Activated CD4-positive, CD25-positive, alpha-beta regulatory T cell treated with anti-CD3 and anti-CD28 coated beads, Interleukin-2, amount 50 U/mL, for 24 hours (primary cell): Measurements from ENCODE around the gene PALD1.

Experiments
- ATAC-seq, 2 donors: fragments of 150-1000 bp; cut with Tn5 transposase; one replicate each; pipeline ENCODE4 v1.10.0; 2021; ENCODE audit warnings: mild to moderate bottlenecking in 1 of 2, moderate library complexity in 1 of 2

PALD1 gene

DNA sequence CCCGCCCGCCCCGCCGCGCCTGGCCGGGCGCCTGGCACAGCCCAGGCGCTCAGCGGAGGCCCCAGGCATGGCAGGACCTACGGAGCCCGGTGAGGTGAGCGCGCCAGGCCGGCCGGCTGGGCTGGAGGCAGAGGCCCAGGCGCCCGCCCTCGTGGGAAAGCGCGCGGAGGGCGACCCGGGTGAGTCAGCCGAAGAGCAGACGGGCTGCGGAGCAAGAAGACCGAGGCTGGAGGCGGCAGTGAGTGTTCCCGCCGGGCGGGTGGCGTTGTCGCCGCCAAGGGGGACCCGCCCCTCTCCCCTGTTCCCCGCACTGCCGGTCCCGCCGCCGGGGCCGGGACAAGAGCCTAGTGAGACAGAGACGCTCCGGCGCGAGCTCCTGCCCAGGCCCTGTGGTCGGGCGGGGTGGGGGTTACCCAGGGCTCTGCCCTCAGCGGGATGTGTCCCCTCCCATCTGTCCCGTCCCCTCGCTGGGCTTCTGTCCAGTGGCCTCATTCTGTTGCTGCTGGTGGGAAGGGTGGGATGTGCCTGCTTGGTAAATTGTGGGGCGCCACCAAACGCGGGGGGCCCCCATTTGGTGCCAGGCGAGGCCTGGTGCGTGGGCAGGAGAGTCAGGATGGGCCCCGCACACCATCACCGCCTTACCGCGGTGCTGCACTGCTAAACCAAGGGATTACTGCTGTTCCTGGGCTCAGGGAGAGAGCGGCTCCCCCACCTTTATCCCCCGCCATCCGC lies 20.1 kb upstream of the PALD1 start:
- peak; percentile 70 to 76 for ATAC-seq

DNA sequence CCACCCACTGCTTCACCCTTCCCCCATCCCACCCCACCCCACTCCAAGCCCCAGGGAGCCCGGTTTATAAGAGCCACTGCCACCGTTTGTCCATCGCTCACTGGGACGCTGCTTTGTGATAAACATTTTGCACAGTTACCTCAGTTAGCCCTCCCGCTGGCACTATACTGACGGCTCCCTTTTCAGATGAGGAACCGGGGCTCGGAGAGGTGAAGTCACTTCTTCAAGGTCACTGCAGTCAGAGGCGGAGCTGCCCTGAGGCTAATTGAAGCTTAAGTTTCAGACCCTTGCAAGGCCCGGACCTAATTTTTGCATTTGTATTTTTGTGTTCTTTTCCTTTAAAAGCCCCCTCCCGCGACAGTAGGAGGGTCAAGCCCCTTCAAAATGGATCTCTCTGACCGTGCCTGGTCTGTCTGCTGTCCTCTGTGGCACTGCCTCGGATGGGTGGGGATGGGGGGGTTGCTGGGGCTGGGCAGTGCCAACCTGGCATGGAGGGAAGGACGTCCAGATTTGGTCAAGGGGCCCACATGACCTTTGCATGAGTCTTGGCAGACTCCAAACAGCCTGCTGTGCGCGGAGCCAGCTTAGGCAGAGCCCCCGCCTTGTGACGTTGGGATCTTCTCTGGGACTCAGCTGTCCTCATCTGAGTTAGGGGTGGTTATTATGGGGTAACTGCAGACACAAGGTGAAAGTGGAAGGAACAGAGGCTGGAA lies 19.4 kb upstream of the PALD1 start:
- ATAC-seq = no peak

DNA sequence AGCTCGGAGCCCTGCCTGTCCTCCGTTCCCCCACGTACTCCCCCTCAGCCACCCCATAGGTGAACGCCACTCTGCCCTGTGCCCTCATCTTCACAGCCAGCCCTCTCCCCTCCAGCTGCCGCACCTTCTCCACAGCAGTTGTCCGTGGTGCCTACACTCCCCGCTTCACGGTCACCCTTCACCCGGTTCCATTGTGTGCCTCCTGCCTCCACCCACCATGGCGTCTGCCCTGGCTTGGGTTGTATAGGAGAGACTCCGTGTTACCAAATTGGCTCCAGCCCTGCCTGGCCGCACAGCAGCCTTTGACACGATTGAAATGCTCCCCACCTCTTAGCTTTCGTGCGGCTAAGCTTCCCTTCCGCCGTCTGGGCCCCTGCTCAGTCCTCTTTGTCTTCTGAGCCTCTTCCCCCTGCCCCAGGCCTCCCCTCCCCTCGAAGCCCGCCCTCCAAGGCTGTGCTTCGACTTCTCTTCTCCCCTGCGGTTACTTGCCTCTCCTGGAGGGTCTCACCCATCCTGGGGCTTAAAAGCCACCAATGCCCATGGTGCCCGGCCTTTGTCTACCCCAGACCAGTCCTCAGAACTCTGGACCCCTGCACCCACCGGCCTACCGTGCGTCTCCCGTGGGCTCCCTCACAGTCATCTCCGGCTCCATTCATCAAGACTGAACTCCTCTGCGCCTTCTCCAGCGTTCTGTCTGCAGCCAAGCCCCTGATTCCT lies 18.6 kb upstream of the PALD1 start:
- ATAC-seq = no peak

DNA sequence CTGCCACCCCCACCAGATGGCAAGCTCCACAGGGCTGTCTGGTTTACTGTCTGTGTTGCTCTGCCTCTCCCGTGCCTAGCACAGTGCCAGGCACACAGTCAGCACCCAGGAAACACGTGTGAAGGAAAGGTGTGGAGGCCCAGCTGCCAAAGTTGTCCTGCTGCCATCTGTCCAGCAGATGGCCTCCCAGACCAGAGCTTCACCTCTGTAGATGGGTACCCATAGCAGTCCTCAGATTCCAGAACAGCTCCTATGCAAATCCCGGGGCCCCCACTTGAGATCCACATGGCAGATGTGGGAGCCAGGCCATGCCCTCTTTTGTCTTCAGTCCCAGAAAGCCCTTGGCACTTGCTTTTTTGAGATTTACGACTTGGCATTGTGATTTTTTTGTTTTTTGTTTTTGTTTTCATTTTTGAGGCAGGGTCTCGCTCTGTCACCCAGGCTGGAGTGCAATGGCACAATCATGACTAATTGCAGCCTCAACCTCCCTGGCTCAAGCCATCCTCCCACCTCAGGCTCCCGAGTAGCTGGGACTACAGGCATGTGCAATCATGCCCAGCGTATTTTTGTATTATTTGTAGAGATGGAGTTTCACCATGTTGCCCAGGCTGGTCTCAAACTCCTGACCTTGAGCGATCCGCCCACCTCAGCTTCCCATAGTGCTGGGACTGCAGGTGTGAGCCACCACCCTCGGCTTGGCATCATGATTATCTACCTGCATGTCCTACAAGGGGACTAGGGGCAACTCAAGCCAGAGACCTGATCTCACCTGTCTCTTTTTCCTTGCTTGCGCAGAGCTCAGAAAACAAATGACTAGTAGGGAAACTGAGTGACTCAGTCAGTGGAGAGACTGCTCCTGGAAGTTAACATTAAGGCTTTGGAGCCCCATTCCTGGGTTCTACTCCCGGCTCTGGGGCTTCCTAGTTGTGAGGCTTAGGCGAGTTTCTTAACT lies 16.9 kb upstream of the PALD1 start:
- ATAC-seq = peak; percentile 51 to 59

DNA sequence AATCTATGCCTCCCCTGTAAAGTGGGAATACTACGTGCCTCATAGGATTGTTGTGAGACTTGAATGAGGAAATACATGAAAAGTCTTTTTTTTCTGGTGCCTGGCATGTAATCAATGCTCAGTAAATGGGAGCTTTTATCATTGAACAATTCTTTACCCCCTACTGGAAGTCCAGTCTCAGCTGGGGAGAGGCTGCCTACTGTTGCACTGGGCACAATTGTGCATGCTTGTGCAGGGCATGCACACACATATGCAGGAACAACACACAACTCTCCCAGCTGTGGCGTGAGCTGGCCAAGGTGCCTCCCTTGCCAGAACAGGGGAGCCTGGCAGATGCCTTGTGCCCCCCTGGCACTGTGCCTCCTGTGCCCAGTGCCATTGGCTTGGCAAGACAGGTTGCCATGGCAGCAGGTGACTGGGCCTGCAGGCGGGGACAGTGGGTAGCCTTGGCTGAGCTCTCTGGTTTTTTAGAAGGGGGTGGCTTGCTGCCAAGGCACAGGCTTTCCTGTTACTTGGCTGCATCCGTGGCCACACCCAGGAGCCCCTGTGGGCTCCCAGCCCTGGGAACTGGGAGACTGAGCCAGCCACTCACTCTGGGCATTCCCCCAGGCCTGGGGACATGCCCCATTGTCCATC lies 16.1 kb upstream of the PALD1 start:
- ATAC-seq = no peak

DNA sequence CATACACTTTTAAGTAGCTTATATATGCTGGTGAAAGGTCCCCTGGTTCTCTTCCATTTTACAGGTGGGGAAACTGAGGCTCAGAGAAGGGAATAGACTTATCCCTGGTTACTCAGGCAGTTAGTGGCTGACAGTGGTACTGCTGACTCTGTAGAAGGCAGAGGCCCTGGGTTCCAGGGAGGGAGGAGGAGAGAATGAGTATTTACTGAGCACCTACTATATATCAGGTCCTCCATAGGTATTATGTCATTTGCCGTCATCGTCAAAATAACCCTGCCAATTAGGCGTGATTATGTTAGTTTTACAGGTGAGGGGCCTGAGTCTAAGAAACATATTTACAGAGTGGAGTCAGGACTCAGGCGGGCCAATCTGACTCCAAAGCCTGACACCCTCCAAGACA lies 13.3 kb upstream of the PALD1 start:
- no peak for ATAC-seq

DNA sequence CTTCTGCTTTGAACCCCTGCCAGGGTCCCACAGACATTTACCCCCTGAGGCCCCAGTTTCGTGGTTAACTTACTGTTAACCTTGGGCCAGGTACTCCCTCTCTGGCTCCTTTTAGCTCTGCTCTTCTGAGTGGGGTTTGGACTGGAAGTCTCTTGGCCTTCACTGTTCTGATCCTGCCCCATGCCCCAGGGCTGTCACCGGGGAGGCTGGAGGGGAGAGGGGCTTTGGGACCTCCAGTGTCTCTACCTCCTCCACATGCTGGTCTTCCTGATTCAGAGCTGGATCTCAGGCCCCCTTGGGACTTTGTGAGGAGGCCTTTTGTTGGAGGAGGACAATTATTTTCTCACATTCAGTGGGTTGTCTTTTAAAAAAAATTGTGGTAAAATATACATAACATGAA lies 12.7 kb upstream of the PALD1 start:
- ATAC-seq = no peak

DNA sequence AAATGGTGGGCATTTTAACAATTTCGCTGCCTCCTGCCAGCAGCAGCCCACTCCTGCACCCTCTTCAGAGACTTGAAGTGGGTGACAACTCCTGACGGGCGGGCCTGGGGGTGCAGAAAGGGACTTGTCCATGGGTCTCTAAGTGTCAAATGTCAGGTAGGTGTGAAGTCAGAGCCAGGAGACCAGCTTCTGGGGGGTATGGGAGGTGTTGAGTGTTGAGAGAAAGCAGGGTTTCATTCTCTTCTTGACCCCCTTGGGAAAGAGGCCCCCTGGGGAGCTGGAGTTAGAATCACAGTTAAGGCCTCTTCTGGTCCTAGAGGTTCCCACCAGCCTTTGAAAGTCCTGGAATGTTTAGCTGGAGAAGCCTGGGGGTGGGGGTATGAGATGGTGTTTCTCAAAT lies 11.6 kb upstream of the PALD1 start:
- ATAC-seq = no peak

DNA sequence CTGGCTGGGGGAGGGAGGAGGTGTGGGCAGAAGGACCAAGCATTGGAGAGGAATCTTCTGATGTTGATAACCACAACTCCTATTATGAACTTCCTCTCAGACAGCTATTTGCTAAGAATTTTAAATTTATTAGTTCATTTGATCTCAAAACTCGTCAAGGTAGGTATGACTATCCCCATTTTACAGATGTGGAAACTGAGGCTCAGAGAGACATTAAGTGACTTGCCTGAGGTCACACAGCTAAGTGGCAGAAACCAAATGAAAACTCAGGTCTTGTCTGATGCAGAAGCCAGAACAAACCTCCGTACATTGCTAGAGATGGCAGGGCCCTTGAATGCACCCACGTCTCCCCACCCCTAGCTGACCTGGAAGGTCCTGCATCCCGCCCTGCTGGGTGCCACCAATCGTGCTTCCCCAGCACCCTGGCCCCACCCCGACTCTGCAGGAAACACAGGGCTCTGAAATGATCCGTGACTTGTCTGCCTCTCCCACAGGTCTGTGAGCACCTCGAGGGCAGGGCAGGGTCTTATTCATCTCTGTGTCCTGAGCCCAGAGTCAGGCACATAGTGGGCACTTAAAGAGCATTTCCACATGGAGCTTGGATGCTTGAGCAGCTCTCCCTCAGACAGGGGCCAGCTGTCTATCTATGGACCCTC lies 5.6 kb upstream of the PALD1 start:
- ATAC-seq = no peak

DNA sequence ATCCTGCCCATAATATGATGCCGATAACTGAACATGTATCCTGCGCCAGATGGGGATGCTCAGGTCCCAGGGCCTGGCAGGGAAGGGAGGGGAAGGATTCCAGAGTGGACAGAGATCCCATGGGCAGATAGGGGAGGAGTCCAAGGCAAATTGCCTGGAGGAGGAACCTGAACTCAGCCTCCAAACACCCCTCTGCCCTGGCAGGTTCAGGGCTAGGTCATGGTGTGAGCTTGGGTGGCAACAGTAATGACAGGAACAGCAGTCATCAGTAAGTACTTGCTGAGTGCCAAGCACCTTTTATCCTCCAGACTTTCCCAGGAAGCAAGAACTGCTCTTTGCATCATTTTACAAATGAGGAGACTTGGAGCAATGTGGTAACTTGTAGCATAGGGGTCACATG lies 3.8 kb upstream of the PALD1 start:
- no peak for ATAC-seq

DNA sequence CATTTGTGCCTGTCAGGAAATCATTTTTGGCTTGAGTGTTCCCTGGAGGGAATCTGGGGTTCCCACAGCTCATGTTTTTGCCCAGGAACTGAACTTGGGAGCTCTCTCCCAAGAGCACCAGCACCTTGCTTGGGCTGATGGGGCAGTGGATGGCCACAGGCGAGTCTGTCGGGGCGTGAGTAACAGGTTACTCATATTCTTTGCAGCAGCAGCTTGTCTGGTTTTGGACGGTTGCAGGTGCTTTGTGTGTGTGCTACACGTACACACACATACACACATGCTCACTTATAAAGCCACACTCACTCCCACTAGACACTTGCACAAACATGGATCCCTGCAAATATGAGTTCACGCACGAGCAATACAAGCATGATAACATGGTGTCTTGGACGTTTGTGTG lies 2.9 kb upstream of the PALD1 start:
- ATAC-seq = peak; percentile 21 to 22

DNA sequence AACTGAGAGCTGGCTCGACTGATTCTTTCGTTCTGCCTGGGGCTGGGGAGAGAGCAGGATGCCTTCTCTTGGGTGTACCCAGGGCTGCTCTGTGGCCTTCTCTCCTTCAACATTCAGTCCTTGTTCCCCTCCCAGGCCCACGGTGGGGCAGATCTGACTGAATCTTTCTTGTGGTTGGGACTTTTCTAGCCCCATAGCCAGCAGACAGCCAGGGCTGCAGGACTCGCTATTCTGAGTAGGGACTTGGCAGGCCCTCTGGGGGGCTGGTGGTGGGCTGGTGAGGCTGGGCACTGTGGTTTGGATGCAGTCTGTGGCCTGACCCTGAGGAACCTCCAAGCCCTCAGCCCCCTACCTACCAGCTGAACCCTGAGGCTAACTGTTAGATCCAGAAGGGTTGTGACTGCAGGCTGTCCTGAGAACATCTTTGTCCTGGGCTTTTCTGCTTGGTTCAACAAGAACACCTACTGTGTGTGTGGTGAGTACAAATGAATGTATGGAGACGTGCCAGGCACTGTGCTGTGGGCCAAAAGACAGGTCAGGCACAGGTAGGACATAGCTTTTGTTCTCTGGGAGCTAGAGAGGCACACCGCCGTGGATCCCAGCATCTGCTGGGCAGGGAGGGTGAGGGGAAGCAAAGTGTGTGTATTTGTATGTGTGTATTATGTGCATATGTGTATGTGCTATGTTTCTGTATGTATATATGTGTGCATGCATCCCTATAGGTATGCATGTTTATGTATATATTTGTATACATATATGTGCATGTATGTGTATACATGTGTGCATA lies 2.1 kb upstream of the PALD1 start:
- ATAC-seq = no peak

DNA sequence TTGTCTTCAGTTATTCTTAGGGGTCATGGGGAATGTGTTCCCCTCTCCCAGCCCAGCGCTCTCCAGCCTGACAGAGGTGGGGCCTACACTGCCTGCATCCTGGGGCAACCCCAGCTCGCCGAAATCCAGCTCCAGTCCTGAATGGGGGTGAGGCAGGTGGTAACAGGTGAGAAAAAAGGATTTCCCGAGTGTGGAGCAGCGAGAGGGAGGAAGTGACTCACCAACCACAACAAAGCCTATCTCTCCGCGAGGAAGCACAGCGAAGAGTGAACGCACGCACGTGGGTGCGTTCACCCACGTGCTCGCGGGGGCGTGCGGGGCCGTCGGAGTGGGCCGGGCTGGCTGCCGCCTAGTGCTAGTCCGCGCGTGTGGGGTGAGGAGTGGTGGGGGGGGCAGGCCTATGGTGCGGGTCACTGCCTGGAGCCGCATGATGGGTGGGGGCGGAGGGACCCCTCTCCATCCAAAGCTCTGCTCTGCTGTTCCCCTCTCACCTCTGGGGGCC lies 855 bp upstream of the PALD1 start:
- peak; percentile 55 to 68 for ATAC-seq

DNA sequence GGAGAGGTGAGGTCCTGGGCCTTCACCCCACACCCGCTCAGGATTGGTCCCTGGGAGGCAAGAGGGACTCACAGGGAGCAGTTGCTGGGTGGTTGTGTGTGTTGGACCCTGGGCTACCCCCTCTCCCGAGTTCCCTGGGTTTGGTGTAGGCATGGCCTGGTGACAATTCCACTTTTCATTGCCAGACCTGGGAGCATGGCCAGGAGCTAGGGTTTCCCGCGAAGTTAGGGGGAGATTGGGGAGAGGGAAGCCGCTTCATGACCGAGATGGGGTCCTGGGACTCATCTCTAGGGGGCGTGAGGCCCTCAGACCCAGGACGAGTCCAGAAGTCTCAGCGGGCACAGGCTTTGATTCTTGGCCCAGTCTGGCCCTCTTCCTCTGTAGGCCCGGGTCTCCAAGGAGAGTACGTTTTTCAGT lies 606 bp downstream of the PALD1 start:
- no peak for ATAC-seq

DNA sequence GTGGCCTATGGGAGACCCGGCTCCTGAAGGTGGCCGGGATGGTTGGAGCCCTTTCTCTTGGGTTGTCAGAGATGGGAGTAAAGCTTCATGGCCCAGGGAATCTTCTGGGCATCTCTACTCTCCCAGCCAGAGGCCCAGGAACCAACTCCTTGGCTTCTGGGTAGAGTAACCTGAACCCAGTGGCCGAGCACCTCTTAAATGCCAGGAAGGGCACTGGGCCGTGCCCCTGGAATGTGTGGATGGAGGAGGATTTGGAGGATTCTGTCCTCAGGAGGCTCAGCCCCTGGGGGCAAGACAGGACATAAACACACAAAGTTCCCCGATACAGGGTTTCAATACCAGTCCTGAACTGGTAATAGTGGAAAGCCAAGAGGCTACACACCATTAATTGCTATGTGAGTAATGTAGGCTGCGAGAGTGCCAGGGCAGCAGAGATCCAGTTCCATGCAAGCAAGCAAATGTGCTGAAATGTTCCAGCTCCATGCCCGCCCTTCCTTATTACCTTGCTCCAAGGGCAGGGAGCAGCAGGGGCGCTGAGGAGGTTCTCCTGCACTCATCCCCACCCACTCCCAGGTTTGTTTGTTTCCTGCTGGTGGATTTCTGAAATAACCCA lies 1.2 kb downstream of the PALD1 start:
- ATAC-seq = no peak

DNA sequence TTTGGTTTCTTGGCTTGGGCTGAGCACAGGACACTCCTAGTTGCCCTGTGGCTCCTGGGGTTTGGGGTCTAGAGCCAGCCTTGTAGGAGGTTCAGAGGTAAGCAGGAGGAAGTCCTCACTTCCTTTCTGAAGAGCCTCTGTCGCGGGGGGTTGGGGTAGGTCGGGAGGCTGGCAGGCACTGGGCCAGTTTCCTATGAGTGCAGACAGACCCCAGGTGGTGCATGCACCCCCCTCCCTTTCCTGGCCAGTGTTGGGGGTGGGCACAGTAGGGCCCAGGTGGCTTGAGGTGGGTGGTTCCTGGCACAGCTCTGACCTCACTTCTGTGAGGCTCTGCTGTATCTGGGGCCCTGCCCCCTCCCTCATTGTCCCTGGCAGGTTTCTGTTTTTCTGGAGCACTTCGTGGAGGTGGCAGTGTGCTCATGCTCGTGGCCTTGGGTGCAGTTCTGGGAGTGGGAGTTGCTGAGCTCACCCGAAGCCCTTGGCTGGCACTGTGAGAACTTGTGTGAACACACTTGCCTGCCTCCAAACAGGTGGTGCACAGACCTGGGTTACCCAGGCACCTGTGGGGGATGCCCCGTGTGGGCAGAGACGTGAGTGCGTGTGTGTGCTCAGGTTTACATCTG lies 1.8 kb downstream of the PALD1 start:
- peak in 1 of 2 donors; percentile 21 for ATAC-seq

DNA sequence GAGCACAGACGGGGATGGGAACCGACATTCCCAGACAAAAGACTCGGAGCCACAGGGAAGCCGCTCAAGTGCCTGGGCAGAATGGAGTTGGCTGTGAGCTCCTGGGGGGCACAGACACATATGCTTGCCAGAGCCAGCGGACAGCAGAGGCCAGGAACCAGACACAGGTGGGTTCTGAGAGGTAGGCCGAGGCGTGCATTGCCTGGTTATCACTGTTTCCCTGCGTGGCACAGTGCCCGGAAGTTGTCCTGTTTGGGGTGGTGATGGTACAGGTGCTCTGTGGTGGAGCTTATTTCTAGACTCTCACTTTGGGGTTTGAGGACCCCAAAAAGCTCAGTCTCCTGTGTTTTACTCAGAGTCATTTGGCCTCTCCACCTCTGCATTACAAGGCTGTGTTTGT lies 2.5 kb downstream of the PALD1 start:
- no peak for ATAC-seq

DNA sequence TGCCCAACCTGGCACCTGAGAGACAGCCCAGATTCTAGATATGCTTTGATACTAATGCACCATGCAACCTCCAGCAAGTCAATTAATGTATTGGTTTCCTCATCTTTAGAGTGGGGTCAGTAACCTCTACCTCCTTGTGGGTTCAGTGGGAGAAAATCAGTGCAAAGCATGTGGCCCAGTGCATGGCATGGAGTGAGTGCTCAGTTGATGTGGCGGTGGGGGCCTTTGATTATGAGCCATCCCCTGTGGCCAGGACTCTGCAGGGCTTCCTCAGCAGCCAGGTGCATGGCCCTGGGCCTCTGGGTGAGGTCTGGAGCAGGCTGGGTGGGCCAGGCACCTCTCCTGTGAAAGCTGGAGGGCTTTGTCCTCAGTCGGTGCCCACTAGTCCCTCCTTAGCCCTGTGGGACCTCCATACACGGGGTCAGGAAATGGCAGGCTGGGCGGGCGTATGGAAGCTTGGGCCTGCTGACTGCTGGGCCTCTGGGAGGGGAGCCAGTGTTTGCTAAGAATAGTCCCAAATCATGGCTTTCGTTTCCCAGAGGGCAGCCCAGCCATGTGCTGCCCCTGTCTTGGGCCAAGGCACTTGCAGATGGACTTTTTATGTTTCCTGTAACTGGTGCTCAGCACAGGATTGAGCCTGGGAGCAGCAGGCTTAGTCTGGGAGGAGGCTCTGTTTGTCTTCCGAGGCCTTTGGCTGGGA lies 3.4 kb downstream of the PALD1 start:
- no peak for ATAC-seq
